Fibroblast of lung (primary cell): ENCODE data around the gene KIF9. TPM values are rescaled to one million over a fixed set of nuclear protein-coding genes. Genes with fewer than 3 reads are reported as not detected.
"Not testable (repeated sequence)": the region's sequence is repeated elsewhere in the genome, so short reads cannot be mapped to it uniquely, and the experiment has no call there.

Source experiments
- DNase-seq, 2 donors: peaks; one replicate each; pipeline versions ENCODE4 v3.0.0 to v3.0.0-alpha.2; 2010; ENCODE audit warnings: low read depth in 2 of 2
- H2AFZ ChIP-seq: 2 replicates; pipeline ENCODE4 v1.5.1; 2012; ENCODE audit warnings: low read length, control low read depth, inconsistent platforms
- H3K27ac ChIP-seq: 2 replicates; pipeline ENCODE4 v1.5.1; 2011; ENCODE audit warnings: low read length, control low read depth; ENCODE audit not compliant: insufficient read depth
- H3K27me3 ChIP-seq: 2 replicates; pipeline ENCODE4 v1.5.1; 2011; ENCODE audit warnings: mild to moderate bottlenecking, low read length; ENCODE audit not compliant: control insufficient read depth, insufficient read depth
- H3K36me3 ChIP-seq: 2 replicates; pipeline ENCODE4 v1.5.1; 2011; ENCODE audit warnings: low read length; ENCODE audit not compliant: control insufficient read depth, insufficient read depth
- H3K4me1 ChIP-seq: 2 replicates; pipeline ENCODE4 v1.5.1; 2011; ENCODE audit warnings: low read length; ENCODE audit not compliant: control insufficient read depth, insufficient read depth; ENCODE audit errors: extremely low read depth
- H3K4me2 ChIP-seq: 2 replicates; pipeline ENCODE4 v1.5.1; 2011; ENCODE audit warnings: low read length, control low read depth; ENCODE audit not compliant: insufficient read depth; ENCODE audit errors: extremely low read depth
- H3K4me3 ChIP-seq, 4 experiments: fragments of 200-600 bp in 1 of 4; sonication (generic) in 1 of 4; replicated peaks in 1 of 4; 2 replicates each; pipeline ENCODE4 v1.5.1; 2011 to 2016; ENCODE audit warnings: low read length in 4 of 4, low read depth in 3 of 4, mild to moderate bottlenecking in 3 of 4, control low read depth in 2 of 4, inconsistent platforms in 1 of 4, mixed read lengths in 1 of 4; ENCODE audit not compliant: insufficient read depth in 1 of 4; ENCODE audit errors: control extremely low read depth in 1 of 4
- H3K79me2 ChIP-seq: 2 replicates; pipeline ENCODE4 v1.5.1; 2012; ENCODE audit warnings: mild to moderate bottlenecking, low read length, inconsistent platforms; ENCODE audit not compliant: control insufficient read depth, insufficient read depth
- H3K9ac ChIP-seq: 2 replicates; pipeline ENCODE4 v1.5.1; 2011; ENCODE audit warnings: mild to moderate bottlenecking, low read length, control low read depth; ENCODE audit not compliant: insufficient read depth
- H3K9me3 ChIP-seq: 2 replicates; pipeline ENCODE4 v1.5.1; 2012; ENCODE audit warnings: low read depth, low read length; ENCODE audit not compliant: control insufficient read depth, insufficient read depth
- H4K20me1 ChIP-seq: 2 replicates; pipeline ENCODE4 v1.5.1; 2011; ENCODE audit warnings: low read length; ENCODE audit not compliant: control insufficient read depth, insufficient read depth; ENCODE audit errors: extremely low read depth
- EZH2 ChIP-seq: IDR thresholded peaks from 2 replicates; pipeline ENCODE4 v1.5.1; 2012; ENCODE audit warnings: low read length, control low read depth, mild to moderate bottlenecking; ENCODE audit errors: missing control alignments
- polyA plus RNA-seq, 2 donors: library from polyadenylated mRNA; depleted of rRNA in 1 of 2; stranded (reverse) in 1 of 2; unstranded in 1 of 2; fragments of >200 nt; gene quantifications; 2 replicates each; pipeline ENCODE4 v1.2.1, GENCODE V29; 2011 to 2012; ENCODE audit warnings: missing spikeins in 1 of 2
- total RNA-seq: library from RNA; depleted of rRNA; stranded (reverse); fragments of >200 nt; gene quantifications from 2 replicates; pipeline ENCODE4 v1.2.1, GENCODE V29; 2014
- TF ChIP-seq, protein P1 (sequence below), 2 donors: IDR thresholded peaks in 1 of 2; conservative IDR thresholded peaks in 1 of 2; 1 replicate in 1 of 2; 2 replicates in 1 of 2; pipeline ENCODE4 v1.5.1; 2011 to 2012; ENCODE audit warnings: low read length in 2 of 2, control low read depth in 1 of 2, inconsistent platforms in 1 of 2, low read depth in 1 of 2, mild to moderate bottlenecking in 1 of 2

The KIF9 gene
- total and polyA plus RNA-seq, 2 donors (not counting 1 experiment from before 2014, with no cell fraction given) = 2.8 to 4.3 TPM

DNA sequence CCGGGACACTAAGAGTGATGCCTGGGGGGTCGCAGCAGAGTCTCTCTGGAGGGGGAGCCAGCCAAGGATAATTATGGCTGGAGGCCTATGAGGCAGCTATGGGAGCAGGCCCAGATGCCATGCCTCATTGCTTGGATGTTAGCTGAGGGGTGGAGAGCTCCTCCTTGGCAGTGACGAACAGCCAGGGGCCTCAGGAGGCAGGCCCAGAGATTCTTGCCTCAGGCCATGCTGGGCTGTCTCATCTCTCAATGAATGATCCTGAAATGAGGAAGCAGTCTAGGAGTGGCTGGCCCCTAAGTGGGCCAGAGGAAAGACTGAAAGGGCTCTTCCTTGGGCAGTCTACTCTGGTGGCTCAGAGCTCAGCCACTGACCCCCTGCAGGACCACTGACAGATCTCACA lies 21.3 kb downstream of the KIF9 start:
- no peak for DNase-seq

DNA sequence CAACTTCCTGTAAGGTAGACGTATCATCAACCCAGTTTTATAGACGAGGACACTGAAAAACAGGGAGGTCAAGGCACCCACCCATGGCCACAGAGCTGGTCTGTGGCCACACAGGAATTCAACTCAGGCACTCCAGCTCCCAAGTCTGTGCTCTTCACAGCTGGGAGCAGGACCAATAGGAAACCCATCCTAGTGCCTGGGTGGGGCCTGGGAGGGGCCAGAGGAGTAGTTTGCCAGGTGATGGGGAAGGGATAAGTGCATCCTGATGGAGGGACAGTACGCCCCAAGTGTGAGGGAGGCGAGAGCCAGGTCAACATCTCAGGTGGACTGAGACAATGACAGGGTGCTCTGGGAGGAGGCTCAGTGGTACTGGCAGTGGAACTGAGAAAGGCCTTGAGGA lies 22.0 kb downstream of the KIF9 start:
- Histone ChIP-seq H3K9ac (no peak overlapping the region), H3K36me3 (no peaks in the 10 kb centered on the region), H3K79me2 (no peaks in the 10 kb centered on the region), H3K4me2 (no peak overlapping the region), H2AFZ (no peak overlapping the region), H3K4me1 (peaks cover 2% of the 10 kb centered on the region), H3K27me3 (no peaks in the 10 kb centered on the region), H3K9me3 (no peaks in the 10 kb centered on the region), H3K27ac (no peak overlapping the region), H3K4me3 (no peak overlapping the region), H4K20me1 (no peaks in the 10 kb centered on the region)
- TF ChIP-seq EZH2 = no peak
- TF ChIP-seq, protein P1, sequence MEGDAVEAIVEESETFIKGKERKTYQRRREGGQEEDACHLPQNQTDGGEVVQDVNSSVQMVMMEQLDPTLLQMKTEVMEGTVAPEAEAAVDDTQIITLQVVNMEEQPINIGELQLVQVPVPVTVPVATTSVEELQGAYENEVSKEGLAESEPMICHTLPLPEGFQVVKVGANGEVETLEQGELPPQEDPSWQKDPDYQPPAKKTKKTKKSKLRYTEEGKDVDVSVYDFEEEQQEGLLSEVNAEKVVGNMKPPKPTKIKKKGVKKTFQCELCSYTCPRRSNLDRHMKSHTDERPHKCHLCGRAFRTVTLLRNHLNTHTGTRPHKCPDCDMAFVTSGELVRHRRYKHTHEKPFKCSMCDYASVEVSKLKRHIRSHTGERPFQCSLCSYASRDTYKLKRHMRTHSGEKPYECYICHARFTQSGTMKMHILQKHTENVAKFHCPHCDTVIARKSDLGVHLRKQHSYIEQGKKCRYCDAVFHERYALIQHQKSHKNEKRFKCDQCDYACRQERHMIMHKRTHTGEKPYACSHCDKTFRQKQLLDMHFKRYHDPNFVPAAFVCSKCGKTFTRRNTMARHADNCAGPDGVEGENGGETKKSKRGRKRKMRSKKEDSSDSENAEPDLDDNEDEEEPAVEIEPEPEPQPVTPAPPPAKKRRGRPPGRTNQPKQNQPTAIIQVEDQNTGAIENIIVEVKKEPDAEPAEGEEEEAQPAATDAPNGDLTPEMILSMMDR (conservative IDR thresholded peaks at IDR 0.05 in 1 of 2, IDR thresholded peaks at IDR 0.05 in 1 of 2; ENCODE audit: low read depth in 1 of 2, low read length in 2 of 2) = no peak
- DNase-seq = no peak

More for the DNA sequence above, 21.3 kb downstream of the KIF9 start:
- no peaks in the 10 kb centered on the region for H4K20me1 ChIP-seq
- no peaks in the 10 kb centered on the region for H3K79me2 ChIP-seq
- no peak overlapping the region for H3K4me2 ChIP-seq
- no peaks in the 10 kb centered on the region for H3K36me3 ChIP-seq
- TF ChIP-seq, protein P1 (conservative IDR thresholded peaks at IDR 0.05 in 1 of 2, IDR thresholded peaks at IDR 0.05 in 1 of 2; ENCODE audit: low read depth in 1 of 2, low read length in 2 of 2) = no peak
- TF ChIP-seq EZH2 = no peak
- H2AFZ ChIP-seq = no peak overlapping the region
- no peak overlapping the region for H3K27ac ChIP-seq
- H3K4me3 ChIP-seq = no peak overlapping the region
- no peaks in the 10 kb centered on the region for H3K27me3 ChIP-seq
- H3K9ac ChIP-seq = no peak overlapping the region
- H3K4me1 ChIP-seq = peaks cover 4% of the 10 kb centered on the region
- no peaks in the 10 kb centered on the region for H3K9me3 ChIP-seq

DNA sequence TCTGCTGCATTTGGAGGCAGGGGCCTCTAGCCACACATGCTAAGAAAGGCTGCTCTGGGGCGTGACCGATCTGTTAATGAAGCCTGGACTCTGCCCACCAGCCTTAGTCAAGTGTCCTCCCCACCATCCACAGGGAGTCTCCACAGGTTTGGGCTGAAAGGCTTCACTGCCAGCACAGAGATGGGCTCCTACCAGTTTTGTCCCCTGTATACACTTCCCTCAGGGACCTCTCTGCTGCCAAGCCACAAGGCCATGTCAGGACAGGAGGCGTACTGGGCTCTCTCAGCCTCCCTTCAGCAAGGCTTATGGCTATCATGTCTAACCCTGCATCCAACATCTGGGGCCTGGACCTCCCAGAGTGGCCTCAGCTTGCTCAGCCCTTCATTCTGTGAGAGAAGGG lies 23.5 kb downstream of the KIF9 start:
- no peak overlapping the region for H3K27ac ChIP-seq
- no peak overlapping the region for H3K4me2 ChIP-seq
- no peaks in the 10 kb centered on the region for H3K79me2 ChIP-seq
- no peaks in the 10 kb centered on the region for H3K9me3 ChIP-seq
- H4K20me1 ChIP-seq = no peaks in the 10 kb centered on the region
- H3K36me3 ChIP-seq = no peaks in the 10 kb centered on the region
- H2AFZ ChIP-seq = no peak overlapping the region
- DNase-seq = no peak
- no peaks in the 10 kb centered on the region for H3K4me1 ChIP-seq
- peaks cover 4% of the 10 kb centered on the region for H3K27me3 ChIP-seq
- no peak overlapping the region for H3K9ac ChIP-seq
- no peak overlapping the region for H3K4me3 ChIP-seq
- TF ChIP-seq, protein P1 (conservative IDR thresholded peaks at IDR 0.05 in 1 of 2, IDR thresholded peaks at IDR 0.05 in 1 of 2; ENCODE audit: low read depth in 1 of 2, low read length in 2 of 2) = no peak
- no peak for TF ChIP-seq EZH2

DNA sequence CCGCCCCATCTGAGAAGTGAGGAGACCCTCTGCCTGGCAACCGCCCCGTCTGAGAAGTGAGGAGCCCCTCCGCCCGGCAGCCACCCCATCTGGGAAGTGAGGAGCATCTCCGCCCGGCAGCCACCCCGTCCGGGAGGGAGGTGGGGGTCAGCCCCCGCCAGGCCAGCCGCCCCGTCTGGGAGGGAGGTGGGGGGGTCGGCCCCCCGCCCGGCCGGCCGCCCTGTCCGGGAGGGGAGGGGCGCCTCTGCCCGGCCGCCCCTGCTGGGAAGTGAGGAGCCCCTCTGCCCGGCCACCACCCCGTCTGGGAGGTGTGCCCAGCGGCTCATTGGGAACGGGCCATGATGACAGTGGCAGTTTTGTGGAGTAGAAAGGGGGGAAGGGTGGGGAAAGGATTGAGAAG lies 26.3 kb downstream of the KIF9 start:
- not testable (repeated sequence) for H3K79me2 ChIP-seq, H3K27ac ChIP-seq, H3K4me1 ChIP-seq, H4K20me1 ChIP-seq, H3K4me3 ChIP-seq, H3K9me3 ChIP-seq, H3K4me2 ChIP-seq, H3K9ac ChIP-seq, H3K36me3 ChIP-seq, H2AFZ ChIP-seq, DNase-seq, H3K27me3 ChIP-seq
